WTC11 (cell line): ENCODE results near the gene ADCY5. TPM values are rescaled to one million over a fixed set of nuclear protein-coding genes. Genes with fewer than 3 reads are reported as not detected.

Experiments used
- ATAC-seq: fragments of 200-7000 bp; cut with Tn5 transposase; 2 replicates; pipeline ENCODE4 v1.10.0; 2021; ENCODE audit warnings: mild to moderate bottlenecking, moderate library complexity
- CTCF ChIA-PET: fragments of 300-600 bp; sonication (Branson Sonifier 250); formaldehyde crosslinking; loops from one replicate; lab custom pipeline; 2021; ENCODE audit warnings: antibody characterized with exemption; lab: Charles Lee
- POLR2A ChIA-PET: fragments of 350-600 bp; sonication (Branson Sonifier 250); formaldehyde crosslinking; loops from one replicate; lab custom pipeline; 2021; ENCODE audit warnings: antibody characterized with exemption; lab: Charles Lee
- DNase-seq: peaks from one replicate; pipeline ENCODE4 v3.0.0; 2021; ENCODE audit warnings: low spot score
- H3K27ac Mint-ChIP-seq: 2 replicates; pipeline ENCODE4 v1.8.0; 2021; ENCODE audit warnings: mixed read lengths
- H3K27me3 Mint-ChIP-seq: 2 replicates; pipeline ENCODE4 v1.8.0; 2021; ENCODE audit warnings: low read depth, mild to moderate bottlenecking, moderate library complexity, mixed read lengths
- H3K36me3 Mint-ChIP-seq: 2 replicates; pipeline ENCODE4 v1.8.0; 2021; ENCODE audit warnings: mixed read lengths
- H3K4me1 Mint-ChIP-seq: 2 replicates; pipeline ENCODE4 v1.8.0; 2022; ENCODE audit warnings: mixed read lengths
- H3K4me3 Mint-ChIP-seq: 2 replicates; pipeline ENCODE4 v1.8.0; 2021; ENCODE audit warnings: mild to moderate bottlenecking, moderate library complexity, mixed read lengths
- H3K9me3 Mint-ChIP-seq: 2 replicates; pipeline ENCODE4 v1.8.0; 2021; ENCODE audit warnings: mixed read lengths
- CBFB ChIP-seq: sonication (generic); formaldehyde crosslinking; IDR thresholded peaks from 2 replicates; pipeline ENCODE4 v1.8.1; 2022; ENCODE audit warnings: mild to moderate bottlenecking, low read depth, missing genetic modification reagents
- CREM ChIP-seq: sonication (generic); formaldehyde crosslinking; IDR thresholded peaks from 2 replicates; pipeline ENCODE4 v1.8.1; 2022; ENCODE audit warnings: mild to moderate bottlenecking, missing genetic modification reagents, moderate library complexity
- EMX1 ChIP-seq: fragments of 250-450 bp; sonication (Bioruptor Pico); IDR thresholded peaks from 2 replicates; pipeline ENCODE4 v1.8.0; 2021; ENCODE audit warnings: mild to moderate bottlenecking
- FOXK1 ChIP-seq: sonication (generic); formaldehyde crosslinking; IDR thresholded peaks from 2 replicates; pipeline ENCODE4 v1.8.0; 2022; ENCODE audit warnings: mild to moderate bottlenecking, moderate library complexity, missing genetic modification reagents
- FOXP1 ChIP-seq: sonication (generic); formaldehyde crosslinking; IDR thresholded peaks from 2 replicates; pipeline ENCODE4 v1.8.0; 2022; ENCODE audit warnings: missing genetic modification reagents, mild to moderate bottlenecking, moderate library complexity, borderline replicate concordance
- MXD4 ChIP-seq: fragments of 250-450 bp; sonication (Bioruptor Pico); IDR thresholded peaks from 2 replicates; pipeline ENCODE4 v1.8.0; 2021; ENCODE audit warnings: mild to moderate bottlenecking, moderate library complexity, borderline replicate concordance
- MYBL2 ChIP-seq: sonication (generic); formaldehyde crosslinking; IDR thresholded peaks from 2 replicates; pipeline ENCODE4 v1.8.1; 2023; ENCODE audit warnings: mild to moderate bottlenecking, moderate library complexity, missing genetic modification reagents
- NFATC4 ChIP-seq: fragments of 250-450 bp; sonication (Bioruptor Pico); IDR thresholded peaks from 2 replicates; pipeline ENCODE4 v1.9.0; 2021; ENCODE audit warnings: mild to moderate bottlenecking
- PRRX2 ChIP-seq: fragments of 250-450 bp; sonication (Bioruptor Pico); IDR thresholded peaks from 2 replicates; pipeline ENCODE4 v1.8.0; 2021; ENCODE audit warnings: mild to moderate bottlenecking
- SOX15 ChIP-seq: fragments of 250-450 bp; sonication (Bioruptor Pico); IDR thresholded peaks from 2 replicates; pipeline ENCODE4 v1.9.0; 2021; ENCODE audit warnings: mild to moderate bottlenecking
- ZBTB21 ChIP-seq: sonication (generic); formaldehyde crosslinking; IDR thresholded peaks from 2 replicates; pipeline ENCODE4 v1.8.1; 2023; ENCODE audit warnings: mild to moderate bottlenecking, missing genetic modification reagents, borderline replicate concordance
- total RNA-seq: library from RNA; stranded (reverse); gene quantifications from 3 replicates; pipeline ENCODE4 v1.2.3, GENCODE V29; 2021
- TF ChIP-seq, protein P1 (sequence below): sonication (generic); formaldehyde crosslinking; IDR thresholded peaks from 2 replicates; pipeline ENCODE4 v1.8.0; 2023; ENCODE audit warnings: mild to moderate bottlenecking, missing genetic modification reagents
- TF ChIP-seq, protein P2 (sequence below): sonication (generic); formaldehyde crosslinking; conservative IDR thresholded peaks from 2 replicates; pipeline ENCODE4 v1.8.1; 2022; ENCODE audit warnings: mild to moderate bottlenecking, missing genetic modification reagents
- TF ChIP-seq, protein P3 (sequence below): fragments of 200-600 bp; IDR thresholded peaks from 2 replicates; pipeline ENCODE4 v1.8.0; 2022; ENCODE audit warnings: antibody characterized with exemption
- TF ChIP-seq, protein P4 (sequence below): sonication (generic); formaldehyde crosslinking; IDR thresholded peaks from 2 replicates; pipeline ENCODE4 v1.8.0; 2022; ENCODE audit warnings: mild to moderate bottlenecking, missing genetic modification reagents
- TF ChIP-seq, protein P5 (sequence below): sonication (generic); formaldehyde crosslinking; IDR thresholded peaks from 2 replicates; pipeline ENCODE4 v1.8.1; 2023; ENCODE audit warnings: mild to moderate bottlenecking, missing genetic modification reagents, borderline replicate concordance
- TF ChIP-seq, protein P6 (sequence below): sonication (generic); formaldehyde crosslinking; IDR thresholded peaks from 2 replicates; pipeline ENCODE4 v1.8.1; 2022; ENCODE audit warnings: low read depth, mild to moderate bottlenecking, moderate library complexity, missing genetic modification reagents, borderline replicate concordance
- TF ChIP-seq, protein P7 (sequence below): sonication (generic); formaldehyde crosslinking; IDR thresholded peaks from 2 replicates; pipeline ENCODE4 v1.8.0; 2022; ENCODE audit warnings: mild to moderate bottlenecking, missing genetic modification reagents
- TF ChIP-seq, protein P8 (sequence below): sonication (generic); formaldehyde crosslinking; IDR thresholded peaks from 2 replicates; pipeline ENCODE4 v1.8.1; 2023; ENCODE audit warnings: mild to moderate bottlenecking, missing genetic modification reagents, moderate library complexity

Gene ADCY5
- total RNA-seq, 1 experiment from 2014 or later = 23.5 TPM

DNA sequence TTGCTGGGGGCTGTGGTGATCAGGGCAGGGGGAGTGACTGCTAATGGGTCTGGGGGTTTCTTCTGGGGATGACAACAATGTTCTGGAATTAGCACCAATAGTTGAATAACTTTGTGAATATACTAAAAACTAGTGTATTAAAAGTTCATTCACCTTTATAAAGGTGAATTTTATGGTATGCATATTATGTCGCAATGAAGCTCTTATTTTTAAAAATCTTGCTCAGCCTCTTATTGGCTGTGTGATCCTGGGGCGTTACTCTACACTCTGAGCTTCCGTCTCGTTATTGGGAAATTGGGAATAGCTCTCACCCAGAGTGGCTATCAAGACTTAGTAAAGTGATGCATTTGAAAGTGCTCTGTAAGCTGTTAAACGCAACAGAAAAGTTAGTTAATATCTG, 141.8 kb downstream of the ADCY5 start:
- no peak for DNase-seq
- H3K27me3 Mint-ChIP-seq = no peaks in the 10 kb centered on the region
- TF ChIP-seq, protein P1, sequence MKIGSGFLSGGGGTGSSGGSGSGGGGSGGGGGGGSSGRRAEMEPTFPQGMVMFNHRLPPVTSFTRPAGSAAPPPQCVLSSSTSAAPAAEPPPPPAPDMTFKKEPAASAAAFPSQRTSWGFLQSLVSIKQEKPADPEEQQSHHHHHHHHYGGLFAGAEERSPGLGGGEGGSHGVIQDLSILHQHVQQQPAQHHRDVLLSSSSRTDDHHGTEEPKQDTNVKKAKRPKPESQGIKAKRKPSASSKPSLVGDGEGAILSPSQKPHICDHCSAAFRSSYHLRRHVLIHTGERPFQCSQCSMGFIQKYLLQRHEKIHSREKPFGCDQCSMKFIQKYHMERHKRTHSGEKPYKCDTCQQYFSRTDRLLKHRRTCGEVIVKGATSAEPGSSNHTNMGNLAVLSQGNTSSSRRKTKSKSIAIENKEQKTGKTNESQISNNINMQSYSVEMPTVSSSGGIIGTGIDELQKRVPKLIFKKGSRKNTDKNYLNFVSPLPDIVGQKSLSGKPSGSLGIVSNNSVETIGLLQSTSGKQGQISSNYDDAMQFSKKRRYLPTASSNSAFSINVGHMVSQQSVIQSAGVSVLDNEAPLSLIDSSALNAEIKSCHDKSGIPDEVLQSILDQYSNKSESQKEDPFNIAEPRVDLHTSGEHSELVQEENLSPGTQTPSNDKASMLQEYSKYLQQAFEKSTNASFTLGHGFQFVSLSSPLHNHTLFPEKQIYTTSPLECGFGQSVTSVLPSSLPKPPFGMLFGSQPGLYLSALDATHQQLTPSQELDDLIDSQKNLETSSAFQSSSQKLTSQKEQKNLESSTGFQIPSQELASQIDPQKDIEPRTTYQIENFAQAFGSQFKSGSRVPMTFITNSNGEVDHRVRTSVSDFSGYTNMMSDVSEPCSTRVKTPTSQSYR = no peak
- TF ChIP-seq NFATC4 = no peak
- TF ChIP-seq, protein P2, sequence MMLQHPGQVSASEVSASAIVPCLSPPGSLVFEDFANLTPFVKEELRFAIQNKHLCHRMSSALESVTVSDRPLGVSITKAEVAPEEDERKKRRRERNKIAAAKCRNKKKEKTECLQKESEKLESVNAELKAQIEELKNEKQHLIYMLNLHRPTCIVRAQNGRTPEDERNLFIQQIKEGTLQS = no peak
- TF ChIP-seq, protein P3, sequence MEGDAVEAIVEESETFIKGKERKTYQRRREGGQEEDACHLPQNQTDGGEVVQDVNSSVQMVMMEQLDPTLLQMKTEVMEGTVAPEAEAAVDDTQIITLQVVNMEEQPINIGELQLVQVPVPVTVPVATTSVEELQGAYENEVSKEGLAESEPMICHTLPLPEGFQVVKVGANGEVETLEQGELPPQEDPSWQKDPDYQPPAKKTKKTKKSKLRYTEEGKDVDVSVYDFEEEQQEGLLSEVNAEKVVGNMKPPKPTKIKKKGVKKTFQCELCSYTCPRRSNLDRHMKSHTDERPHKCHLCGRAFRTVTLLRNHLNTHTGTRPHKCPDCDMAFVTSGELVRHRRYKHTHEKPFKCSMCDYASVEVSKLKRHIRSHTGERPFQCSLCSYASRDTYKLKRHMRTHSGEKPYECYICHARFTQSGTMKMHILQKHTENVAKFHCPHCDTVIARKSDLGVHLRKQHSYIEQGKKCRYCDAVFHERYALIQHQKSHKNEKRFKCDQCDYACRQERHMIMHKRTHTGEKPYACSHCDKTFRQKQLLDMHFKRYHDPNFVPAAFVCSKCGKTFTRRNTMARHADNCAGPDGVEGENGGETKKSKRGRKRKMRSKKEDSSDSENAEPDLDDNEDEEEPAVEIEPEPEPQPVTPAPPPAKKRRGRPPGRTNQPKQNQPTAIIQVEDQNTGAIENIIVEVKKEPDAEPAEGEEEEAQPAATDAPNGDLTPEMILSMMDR = no peak
- TF ChIP-seq CBFB (CRISPR knock-in tag) = no peak
- TF ChIP-seq MYBL2 = no peak
- no peak for TF ChIP-seq MXD4
- TF ChIP-seq, protein P4, sequence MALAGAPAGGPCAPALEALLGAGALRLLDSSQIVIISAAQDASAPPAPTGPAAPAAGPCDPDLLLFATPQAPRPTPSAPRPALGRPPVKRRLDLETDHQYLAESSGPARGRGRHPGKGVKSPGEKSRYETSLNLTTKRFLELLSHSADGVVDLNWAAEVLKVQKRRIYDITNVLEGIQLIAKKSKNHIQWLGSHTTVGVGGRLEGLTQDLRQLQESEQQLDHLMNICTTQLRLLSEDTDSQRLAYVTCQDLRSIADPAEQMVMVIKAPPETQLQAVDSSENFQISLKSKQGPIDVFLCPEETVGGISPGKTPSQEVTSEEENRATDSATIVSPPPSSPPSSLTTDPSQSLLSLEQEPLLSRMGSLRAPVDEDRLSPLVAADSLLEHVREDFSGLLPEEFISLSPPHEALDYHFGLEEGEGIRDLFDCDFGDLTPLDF (CRISPR knock-in tag) = no peak
- TF ChIP-seq ZBTB21 (CRISPR knock-in tag) = no peak
- no peak for TF ChIP-seq FOXK1
- no peak for TF ChIP-seq SOX15 (CRISPR knock-in tag)
- TF ChIP-seq, protein P5, sequence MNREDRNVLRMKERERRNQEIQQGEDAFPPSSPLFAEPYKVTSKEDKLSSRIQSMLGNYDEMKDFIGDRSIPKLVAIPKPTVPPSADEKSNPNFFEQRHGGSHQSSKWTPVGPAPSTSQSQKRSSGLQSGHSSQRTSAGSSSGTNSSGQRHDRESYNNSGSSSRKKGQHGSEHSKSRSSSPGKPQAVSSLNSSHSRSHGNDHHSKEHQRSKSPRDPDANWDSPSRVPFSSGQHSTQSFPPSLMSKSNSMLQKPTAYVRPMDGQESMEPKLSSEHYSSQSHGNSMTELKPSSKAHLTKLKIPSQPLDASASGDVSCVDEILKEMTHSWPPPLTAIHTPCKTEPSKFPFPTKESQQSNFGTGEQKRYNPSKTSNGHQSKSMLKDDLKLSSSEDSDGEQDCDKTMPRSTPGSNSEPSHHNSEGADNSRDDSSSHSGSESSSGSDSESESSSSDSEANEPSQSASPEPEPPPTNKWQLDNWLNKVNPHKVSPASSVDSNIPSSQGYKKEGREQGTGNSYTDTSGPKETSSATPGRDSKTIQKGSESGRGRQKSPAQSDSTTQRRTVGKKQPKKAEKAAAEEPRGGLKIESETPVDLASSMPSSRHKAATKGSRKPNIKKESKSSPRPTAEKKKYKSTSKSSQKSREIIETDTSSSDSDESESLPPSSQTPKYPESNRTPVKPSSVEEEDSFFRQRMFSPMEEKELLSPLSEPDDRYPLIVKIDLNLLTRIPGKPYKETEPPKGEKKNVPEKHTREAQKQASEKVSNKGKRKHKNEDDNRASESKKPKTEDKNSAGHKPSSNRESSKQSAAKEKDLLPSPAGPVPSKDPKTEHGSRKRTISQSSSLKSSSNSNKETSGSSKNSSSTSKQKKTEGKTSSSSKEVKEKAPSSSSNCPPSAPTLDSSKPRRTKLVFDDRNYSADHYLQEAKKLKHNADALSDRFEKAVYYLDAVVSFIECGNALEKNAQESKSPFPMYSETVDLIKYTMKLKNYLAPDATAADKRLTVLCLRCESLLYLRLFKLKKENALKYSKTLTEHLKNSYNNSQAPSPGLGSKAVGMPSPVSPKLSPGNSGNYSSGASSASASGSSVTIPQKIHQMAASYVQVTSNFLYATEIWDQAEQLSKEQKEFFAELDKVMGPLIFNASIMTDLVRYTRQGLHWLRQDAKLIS (CRISPR knock-in tag) = no peak
- no peak overlapping the region for H3K4me3 Mint-ChIP-seq
- H3K36me3 Mint-ChIP-seq = peaks cover 48% of the 10 kb centered on the region
- ATAC-seq = no peak
- CTCF ChIA-PET = interaction anchor here (0.6 to 2.9 kb wide), 18 partner anchors 9 to 182 kb away, joined by 3 to 21 read pairs (median 4); partner anchors contain the start of gene ADCY5
- no peak overlapping the region for H3K27ac Mint-ChIP-seq
- no peaks in the 10 kb centered on the region for H3K9me3 Mint-ChIP-seq
- POLR2A ChIA-PET = interaction anchor here (0.6 to 0.8 kb wide), 4 partner anchors 11 to 280 kb away, joined by 4 to 7 read pairs (median 4); partner anchors contain the start of gene SEMA5B
- peaks cover 59% of the 10 kb centered on the region for H3K4me1 Mint-ChIP-seq

DNA sequence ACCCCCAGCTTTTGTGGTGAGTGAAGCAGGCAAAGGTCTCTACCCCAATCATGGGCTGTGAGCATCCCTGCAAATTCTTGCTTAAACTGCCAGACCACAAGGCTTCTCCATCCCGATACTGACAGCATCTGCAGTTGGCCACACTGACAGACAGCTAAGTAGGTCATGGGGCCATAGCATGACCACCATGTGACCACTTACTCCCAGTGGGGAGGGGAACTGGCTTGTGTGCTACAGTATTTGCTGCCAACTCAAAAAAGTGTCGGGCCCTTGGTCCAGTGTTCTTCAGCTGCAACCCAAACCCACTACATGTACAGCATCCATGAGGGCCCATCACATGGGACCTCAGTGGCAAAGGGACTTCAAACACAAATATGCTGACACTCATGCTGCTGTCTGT, 143.7 kb downstream of the ADCY5 start:
- ATAC-seq = no peak
- CTCF ChIA-PET = interaction anchor here (1.3 to 2.3 kb wide), 3 partner anchors 10 to 144 kb away, joined by 3 to 8 read pairs (median 7); partner anchors contain the start of gene ADCY5

More for the DNA sequence above, 143.7 kb downstream of the ADCY5 start:
- Mint-ChIP-seq H3K4me1 (peaks cover 40% of the 10 kb centered on the region), H3K4me3 (no peak overlapping the region), H3K27me3 (no peaks in the 10 kb centered on the region), H3K9me3 (no peaks in the 10 kb centered on the region), H3K27ac (no peak overlapping the region), H3K36me3 (peaks cover 48% of the 10 kb centered on the region)
- POLR2A ChIA-PET = no interaction called here
- DNase-seq = no peak
- TF ChIP-seq PRRX2 (CRISPR knock-in tag) (no peak), EMX1 (CRISPR knock-in tag) (no peak), FOXP1 (CRISPR knock-in tag) (no peak), CREM (CRISPR knock-in tag) (no peak)
- TF ChIP-seq, protein P6, sequence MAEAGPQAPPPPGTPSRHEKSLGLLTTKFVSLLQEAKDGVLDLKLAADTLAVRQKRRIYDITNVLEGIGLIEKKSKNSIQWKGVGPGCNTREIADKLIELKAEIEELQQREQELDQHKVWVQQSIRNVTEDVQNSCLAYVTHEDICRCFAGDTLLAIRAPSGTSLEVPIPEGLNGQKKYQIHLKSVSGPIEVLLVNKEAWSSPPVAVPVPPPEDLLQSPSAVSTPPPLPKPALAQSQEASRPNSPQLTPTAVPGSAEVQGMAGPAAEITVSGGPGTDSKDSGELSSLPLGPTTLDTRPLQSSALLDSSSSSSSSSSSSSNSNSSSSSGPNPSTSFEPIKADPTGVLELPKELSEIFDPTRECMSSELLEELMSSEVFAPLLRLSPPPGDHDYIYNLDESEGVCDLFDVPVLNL (CRISPR knock-in tag) = no peak
- TF ChIP-seq, protein P7, sequence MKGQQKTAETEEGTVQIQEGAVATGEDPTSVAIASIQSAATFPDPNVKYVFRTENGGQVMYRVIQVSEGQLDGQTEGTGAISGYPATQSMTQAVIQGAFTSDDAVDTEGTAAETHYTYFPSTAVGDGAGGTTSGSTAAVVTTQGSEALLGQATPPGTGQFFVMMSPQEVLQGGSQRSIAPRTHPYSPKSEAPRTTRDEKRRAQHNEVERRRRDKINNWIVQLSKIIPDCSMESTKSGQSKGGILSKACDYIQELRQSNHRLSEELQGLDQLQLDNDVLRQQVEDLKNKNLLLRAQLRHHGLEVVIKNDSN = peak; percentile 39; the same call in 1 of the 2 replicates
- TF ChIP-seq, protein P8, sequence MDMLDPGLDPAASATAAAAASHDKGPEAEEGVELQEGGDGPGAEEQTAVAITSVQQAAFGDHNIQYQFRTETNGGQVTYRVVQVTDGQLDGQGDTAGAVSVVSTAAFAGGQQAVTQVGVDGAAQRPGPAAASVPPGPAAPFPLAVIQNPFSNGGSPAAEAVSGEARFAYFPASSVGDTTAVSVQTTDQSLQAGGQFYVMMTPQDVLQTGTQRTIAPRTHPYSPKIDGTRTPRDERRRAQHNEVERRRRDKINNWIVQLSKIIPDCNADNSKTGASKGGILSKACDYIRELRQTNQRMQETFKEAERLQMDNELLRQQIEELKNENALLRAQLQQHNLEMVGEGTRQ (CRISPR knock-in tag) = 0 out of 2 replicates have a peak, but pooled peaks have one; percentile 14
